Peyer's patch (tissue), 4 donors: ENCODE measurements around the gene ARHGAP21. TPM values are rescaled to one million over a fixed set of nuclear protein-coding genes. Genes with fewer than 3 reads are reported as not detected.

ENCODE experiments used
- DNase-seq, 3 donors: peaks; one replicate each; pipeline ENCODE4 v3.0.0-alpha.2; 2017 to 2019
- H3K27ac ChIP-seq, 4 donors: fragments of 200-600 bp; sonication (generic); one replicate each; pipeline ENCODE4 v1.5.1; 2016 to 2019
- H3K27me3 ChIP-seq, 2 donors: fragments of 200-600 bp; sonication (generic); one replicate each; pipeline ENCODE4 v1.5.1; 2019
- H3K36me3 ChIP-seq, 3 donors: fragments of 200-600 bp; sonication (generic); one replicate each; pipeline ENCODE4 v1.5.1; 2016 to 2019
- H3K4me1 ChIP-seq, 4 donors: fragments of 200-600 bp; sonication (generic); one replicate each; pipeline ENCODE4 v1.5.1; 2016 to 2019
- H3K4me3 ChIP-seq, 4 donors: fragments of 200-600 bp; sonication (generic); 1 replicate in 3 of 4; 2 replicates in 1 of 4; pipeline ENCODE4 v1.5.1; 2016 to 2019; ENCODE audit warnings: mild to moderate bottlenecking in 1 of 4
- H3K9me3 ChIP-seq, 4 donors: fragments of 200-600 bp; sonication (generic); one replicate each; pipeline ENCODE4 v1.5.1; 2016 to 2019; ENCODE audit warnings: mild to moderate bottlenecking in 1 of 4
- POLR2A ChIP-seq, 2 donors: fragments of 450-650 bp; IDR thresholded peaks; one replicate each; pipeline ENCODE4 v1.5.1; 2017; ENCODE audit warnings: antibody characterized with exemption in 2 of 2, mild to moderate bottlenecking in 2 of 2, moderate library complexity in 2 of 2
- total RNA-seq, 4 donors: library from RNA; depleted of rRNA; stranded (reverse); fragments of >200 nt; gene quantifications; one replicate each; pipeline ENCODE4 v1.1.0, GENCODE V29; 2016
- TF ChIP-seq, protein P1 (sequence below), 6 experiments: fragments of 450-650 bp in 4 of 6; fragments of 200-600 bp in 2 of 6; sonication (generic) in 1 of 6; IDR thresholded peaks; one replicate each; pipeline ENCODE4 v1.5.1; 2017 to 2019; ENCODE audit warnings: antibody characterized with exemption in 6 of 6, mild to moderate bottlenecking in 3 of 6, moderate library complexity in 1 of 6

The ARHGAP21 gene
- total RNA-seq, 4 donors from 2014 or later, result 64.8 to 91.6 (median 69.8) TPM

DNA sequence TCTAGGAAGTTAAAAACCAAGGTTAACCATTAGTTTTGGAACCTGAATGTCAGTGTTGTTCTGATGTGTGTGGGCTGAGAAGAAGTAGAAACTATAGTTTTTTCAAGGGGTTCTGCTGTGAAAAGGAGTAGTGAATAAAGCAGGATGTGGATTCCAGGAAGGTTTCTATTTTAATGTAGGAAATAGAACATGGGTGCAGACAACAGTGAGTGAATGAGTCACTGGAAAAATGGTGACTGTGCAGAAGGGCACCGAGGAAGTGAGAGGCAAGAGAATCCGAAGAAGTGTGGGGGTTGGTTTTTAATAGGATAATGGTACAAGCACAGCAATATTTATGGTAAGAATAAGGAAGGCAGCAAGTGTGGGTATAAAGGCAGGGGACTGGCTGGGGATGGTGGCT is 120.4 kb downstream of the ARHGAP21 start:
- no peak overlapping the region for H3K27ac ChIP-seq
- H3K36me3 ChIP-seq, result peaks cover 0 to 69% (median 0%) of the 10 kb centered on the region in 3 donors
- no peaks in the 10 kb centered on the region for H3K27me3 ChIP-seq
- H3K4me3 ChIP-seq, result no peak overlapping the region
- H3K9me3 ChIP-seq, result no peaks in the 10 kb centered on the region
- no peak for TF ChIP-seq POLR2A (IDR thresholded peaks at IDR 0.05)
- TF ChIP-seq, protein P1, sequence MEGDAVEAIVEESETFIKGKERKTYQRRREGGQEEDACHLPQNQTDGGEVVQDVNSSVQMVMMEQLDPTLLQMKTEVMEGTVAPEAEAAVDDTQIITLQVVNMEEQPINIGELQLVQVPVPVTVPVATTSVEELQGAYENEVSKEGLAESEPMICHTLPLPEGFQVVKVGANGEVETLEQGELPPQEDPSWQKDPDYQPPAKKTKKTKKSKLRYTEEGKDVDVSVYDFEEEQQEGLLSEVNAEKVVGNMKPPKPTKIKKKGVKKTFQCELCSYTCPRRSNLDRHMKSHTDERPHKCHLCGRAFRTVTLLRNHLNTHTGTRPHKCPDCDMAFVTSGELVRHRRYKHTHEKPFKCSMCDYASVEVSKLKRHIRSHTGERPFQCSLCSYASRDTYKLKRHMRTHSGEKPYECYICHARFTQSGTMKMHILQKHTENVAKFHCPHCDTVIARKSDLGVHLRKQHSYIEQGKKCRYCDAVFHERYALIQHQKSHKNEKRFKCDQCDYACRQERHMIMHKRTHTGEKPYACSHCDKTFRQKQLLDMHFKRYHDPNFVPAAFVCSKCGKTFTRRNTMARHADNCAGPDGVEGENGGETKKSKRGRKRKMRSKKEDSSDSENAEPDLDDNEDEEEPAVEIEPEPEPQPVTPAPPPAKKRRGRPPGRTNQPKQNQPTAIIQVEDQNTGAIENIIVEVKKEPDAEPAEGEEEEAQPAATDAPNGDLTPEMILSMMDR (IDR thresholded peaks at IDR 0.05), result no peak
- no peak for DNase-seq
- no peaks in the 10 kb centered on the region for H3K4me1 ChIP-seq

DNA sequence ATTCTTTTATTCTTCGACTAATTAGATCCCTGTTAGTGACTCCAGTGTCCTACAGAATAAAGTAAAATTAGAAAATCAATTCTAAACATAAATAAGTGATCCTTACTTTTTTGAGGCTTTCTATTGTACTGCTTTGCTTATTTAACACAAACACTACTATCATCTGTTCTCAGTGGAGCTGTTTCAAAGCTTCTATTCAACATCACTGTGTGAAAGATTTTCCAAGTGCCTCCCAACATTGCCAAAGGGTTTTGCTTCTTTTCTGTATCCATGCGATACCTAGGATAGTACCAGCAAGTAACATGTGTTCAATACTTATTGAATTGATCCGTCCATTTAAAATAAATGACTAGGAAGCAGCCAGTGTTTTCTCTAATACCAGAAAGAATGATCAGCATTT is 125.7 kb downstream of the ARHGAP21 start:
- peaks cover 0 to 98% (median 11%) of the 10 kb centered on the region in 3 donors for H3K36me3 ChIP-seq
- no peaks in the 10 kb centered on the region for H3K9me3 ChIP-seq
- DNase-seq, result no peak
- TF ChIP-seq POLR2A (IDR thresholded peaks at IDR 0.05), result no peak
- TF ChIP-seq, protein P1 (IDR thresholded peaks at IDR 0.05), result no peak
- no peaks in the 10 kb centered on the region for H3K4me1 ChIP-seq
- no peak overlapping the region for H3K4me3 ChIP-seq
- H3K27me3 ChIP-seq, result no peaks in the 10 kb centered on the region
- H3K27ac ChIP-seq, result no peak overlapping the region

DNA sequence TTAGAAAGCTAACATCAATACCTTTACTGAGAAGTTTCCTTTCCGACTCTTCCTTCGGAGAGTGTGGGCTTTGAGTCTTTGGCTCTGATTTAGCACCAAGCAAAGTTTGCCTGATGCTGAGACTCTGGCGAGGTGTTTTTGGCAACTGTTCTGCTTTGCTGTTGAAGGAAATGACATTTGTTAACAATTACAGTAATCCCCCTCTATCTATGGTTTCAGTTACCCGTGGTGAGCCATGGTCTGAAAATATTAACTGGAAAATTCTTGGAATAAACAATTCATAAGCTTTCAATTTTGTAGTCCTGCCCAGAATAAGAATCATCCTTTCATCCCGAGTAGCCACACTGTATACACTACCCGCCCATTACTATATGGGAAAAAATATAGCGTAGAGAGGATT is 126.3 kb downstream of the ARHGAP21 start:
- Histone ChIP-seq H3K9me3 (no peaks in the 10 kb centered on the region), H3K27ac (no peak overlapping the region), H3K27me3 (no peaks in the 10 kb centered on the region), H3K36me3 (peaks cover 0 to 98% (median 11%) of the 10 kb centered on the region in 3 donors), H3K4me3 (no peak overlapping the region), H3K4me1 (no peaks in the 10 kb centered on the region)
- no peak for DNase-seq
- TF ChIP-seq POLR2A (IDR thresholded peaks at IDR 0.05), result no peak
- TF ChIP-seq, protein P1 (IDR thresholded peaks at IDR 0.05), result no peak

DNA sequence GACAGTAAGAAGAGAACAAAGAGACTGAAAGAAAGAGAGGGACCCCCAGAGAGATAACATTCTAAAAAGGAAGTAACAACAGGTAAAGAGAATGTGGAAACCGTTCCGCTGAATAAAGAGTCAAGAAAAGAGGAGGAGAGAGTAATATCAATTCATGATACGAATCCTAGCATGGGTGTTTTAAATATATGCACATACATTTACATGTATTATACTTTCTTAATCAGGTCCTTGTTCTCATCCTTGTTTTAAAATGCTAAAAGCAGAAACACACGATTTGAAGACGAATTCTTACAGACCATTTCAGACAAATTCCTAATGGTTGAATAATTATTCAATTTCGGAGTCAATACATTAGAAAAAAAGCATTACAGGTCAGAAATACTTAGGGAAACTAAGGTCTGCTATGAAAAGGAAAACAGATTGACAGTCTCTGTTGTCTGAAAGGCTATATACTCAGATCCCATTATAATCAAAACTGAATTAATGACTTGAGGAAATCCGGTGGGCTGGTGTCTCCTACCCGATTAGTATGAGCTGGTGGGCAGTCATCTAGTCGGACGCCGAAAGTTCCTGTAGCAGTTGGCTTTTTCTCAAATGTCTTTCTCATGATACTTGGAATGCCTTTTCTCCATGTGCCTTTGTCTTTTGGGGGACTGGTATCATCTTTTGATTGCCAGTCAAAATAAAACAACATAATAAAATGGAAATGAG is 127.3 kb downstream of the ARHGAP21 start:
- Histone ChIP-seq H3K27ac (no peak overlapping the region), H3K36me3 (peaks cover 0 to 98% (median 11%) of the 10 kb centered on the region in 3 donors), H3K4me1 (no peaks in the 10 kb centered on the region), H3K4me3 (no peak overlapping the region), H3K27me3 (no peaks in the 10 kb centered on the region), H3K9me3 (no peaks in the 10 kb centered on the region)
- TF ChIP-seq POLR2A (IDR thresholded peaks at IDR 0.05), result no peak
- TF ChIP-seq, protein P1 (IDR thresholded peaks at IDR 0.05), result no peak
- no peak for DNase-seq

DNA sequence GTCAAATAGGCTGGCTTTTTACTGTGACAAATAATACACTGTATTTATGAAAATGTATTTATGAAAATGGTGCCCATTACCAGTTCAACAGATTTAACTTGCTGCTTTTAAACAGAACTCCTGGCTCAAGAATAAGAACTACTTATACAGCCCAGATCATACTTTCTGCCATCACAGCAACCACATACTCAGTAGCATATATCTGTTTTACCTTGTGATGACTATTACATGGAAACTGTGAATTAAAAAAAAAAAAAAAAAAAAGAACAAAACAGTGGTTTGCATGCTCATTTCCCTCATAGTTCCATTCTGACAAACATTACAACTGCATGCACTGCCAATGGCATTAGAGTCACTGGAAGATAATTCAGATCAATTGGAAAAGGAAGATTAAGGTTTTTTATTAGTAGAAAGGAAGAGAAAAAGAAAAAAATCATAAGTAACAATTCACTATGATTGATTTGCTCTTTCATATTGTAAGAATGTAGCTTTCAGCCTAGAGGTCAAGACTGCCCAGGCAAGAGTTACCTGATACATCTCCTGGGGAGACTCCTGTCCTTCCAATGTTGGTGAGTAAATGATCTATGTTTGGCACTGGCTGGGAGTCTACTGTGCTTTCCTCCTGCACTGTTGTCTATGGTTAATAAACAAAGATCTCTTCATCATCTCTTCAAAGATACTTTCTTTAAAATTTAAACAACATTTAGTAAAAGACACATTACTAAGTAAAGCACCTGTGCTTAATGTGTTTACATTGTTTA is 132.8 kb downstream of the ARHGAP21 start:
- DNase-seq, result no peak
- no peak for TF ChIP-seq POLR2A (IDR thresholded peaks at IDR 0.05)
- TF ChIP-seq, protein P1 (IDR thresholded peaks at IDR 0.05), result no peak
- Histone ChIP-seq H3K36me3 (peaks cover 0 to 99% (median 2%) of the 10 kb centered on the region in 3 donors), H3K27ac (no peak overlapping the region), H3K9me3 (no peaks in the 10 kb centered on the region), H3K4me1 (no peaks in the 10 kb centered on the region), H3K27me3 (no peaks in the 10 kb centered on the region), H3K4me3 (no peak overlapping the region)
